Body of pancreas (tissue), 4 donors: ENCODE measurements around the gene IGSF1.

Source experiments
- CTCF ChIP-seq, 7 experiments: fragments of 450-650 bp in 4 of 7; fragments of 200-600 bp in 3 of 7; sonication (generic) in 3 of 7; IDR thresholded peaks; one replicate each; pipeline ENCODE4 v1.5.1; 2016 to 2019; ENCODE audit warnings: antibody characterized with exemption in 7 of 7
- POLR2A ChIP-seq, 3 donors: fragments of 450-650 bp; IDR thresholded peaks; one replicate each; pipeline ENCODE4 v1.6.1; 2016; ENCODE audit warnings: antibody characterized with exemption in 3 of 3, mild to moderate bottlenecking in 2 of 3

DNA sequence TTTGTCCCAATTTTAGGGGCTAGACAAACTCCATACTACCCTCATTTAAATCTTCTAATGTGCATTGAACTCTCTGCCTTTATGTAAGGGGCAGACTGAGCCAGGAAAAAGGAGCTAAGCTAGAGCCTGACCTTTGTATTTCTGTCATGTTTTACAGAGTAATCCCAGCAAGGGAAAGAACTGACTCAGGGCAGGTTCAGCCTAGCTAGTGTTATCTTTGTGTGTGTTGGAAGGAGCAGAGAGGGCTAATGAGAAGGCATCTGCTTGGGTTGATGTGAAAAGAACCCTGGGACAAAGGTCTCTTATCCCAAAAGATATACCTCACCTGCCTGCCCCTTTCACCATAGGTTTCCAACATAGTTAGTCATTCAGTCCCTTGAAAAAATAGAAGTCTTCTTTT lies 31.7 kb downstream of the IGSF1 start:
- no peak for TF ChIP-seq CTCF (IDR thresholded peaks at IDR 0.05)
- no peak for TF ChIP-seq POLR2A (IDR thresholded peaks at IDR 0.05)
